Spinal cord (tissue), 10 donors: Measurements from ENCODE around the gene DHRS11. TPM values are rescaled to one million over a fixed set of nuclear protein-coding genes. Genes with fewer than 3 reads are reported as not detected.

ENCODE experiments used
- DNase-seq, 6 donors: peaks; one replicate each; pipeline versions ENCODE4 v3.0.0 to v3.0.0-alpha.2; 2013 to 2015; ENCODE audit warnings: low spot score in 6 of 6, low read depth in 4 of 6
- H3K27ac ChIP-seq: one replicate; pipeline ENCODE4 v1.5.1; 2013; ENCODE audit warnings: low read depth, low read length, control low read depth
- H3K27me3 ChIP-seq: one replicate; pipeline ENCODE4 v1.6.1; 2013; ENCODE audit warnings: low read length; ENCODE audit not compliant: control insufficient read depth, insufficient read depth
- H3K36me3 ChIP-seq: one replicate; pipeline ENCODE4 v1.6.1; 2013; ENCODE audit warnings: low read length; ENCODE audit not compliant: control insufficient read depth, insufficient read depth
- H3K4me1 ChIP-seq: one replicate; pipeline ENCODE4 v1.6.1; 2013; ENCODE audit warnings: low read length; ENCODE audit not compliant: control insufficient read depth, insufficient read depth
- H3K4me3 ChIP-seq: one replicate; pipeline ENCODE4 v1.5.1; 2013; ENCODE audit warnings: low read depth, low read length, control low read depth
- H3K9me3 ChIP-seq: one replicate; pipeline ENCODE4 v1.6.1; 2013; ENCODE audit warnings: low read length; ENCODE audit not compliant: control insufficient read depth, insufficient read depth
- whole genome bisulfite sequencing: methylation state at CpG from one replicate; pipeline ENCODE4 v1.1.5; 2013; ENCODE audit warnings: missing lambda C conversion rate; ENCODE audit not compliant: insufficient coverage; 5-methylcytosine and 5-hydroxymethylcytosine counted together
- polyA plus RNA-seq, 2 donors: library from polyadenylated mRNA; unstranded; fragments of 120-200 nt; gene quantifications; one replicate each; pipeline ENCODE4 v1.2.1, GENCODE V29; 2013; ENCODE audit not compliant: insufficient read length in 2 of 2
- total RNA-seq, 2 donors: library from RNA; depleted of rRNA in 1 of 2; stranded (reverse); fragments of 120-200 nt in 1 of 2; fragments of >200 nt in 1 of 2; gene quantifications; one replicate each; pipeline versions ENCODE4 v1.2.3 to v1.2.4, GENCODE V29; 2013 to 2014
- donor health status: healthy.

DHRS11 gene
- total and polyA plus RNA-seq, 4 donors = 6.0 to 24.5 (median 15.0) TPM

- H3K36me3 ChIP-seq = peaks cover 12% of the 10 kb centered on the region
- H3K27ac ChIP-seq = no peak overlapping the region
- H3K4me1 ChIP-seq = peaks cover 15% of the 10 kb centered on the region
- no peak for DNase-seq
- H3K27me3 ChIP-seq = no peaks in the 10 kb centered on the region
- WGBS = 84% methylated on average over 9 of the region's 9 CpGs
- no peaks in the 10 kb centered on the region for H3K9me3 ChIP-seq
- no peak overlapping the region for H3K4me3 ChIP-seq
These were observed 19.8 kb downstream of the DHRS11 start for GRCh38 chr17:36611345-36612072.

- Histone ChIP-seq H3K36me3 (peaks cover 11% of the 10 kb centered on the region), H3K4me3 (no peak overlapping the region), H3K27ac (no peak overlapping the region), H3K27me3 (no peaks in the 10 kb centered on the region), H3K9me3 (no peaks in the 10 kb centered on the region), H3K4me1 (peaks cover 15% of the 10 kb centered on the region)
- WGBS = 74% methylated on average over 3 of the region's 3 CpGs
- no peak for DNase-seq
These were observed 20.6 kb downstream of the DHRS11 start for GRCh38 chr17:36612323-36612722.

GRCh38 chr17:36613155-36613554 is 21.5 kb downstream of the DHRS11 start:
- DNase-seq = peak in 1 of 6 donors; percentile 57
- 43% methylated on average over 3 of the region's 4 CpGs for WGBS
- H3K9me3 ChIP-seq = no peaks in the 10 kb centered on the region
- peaks cover 5% of the 10 kb centered on the region for H3K36me3 ChIP-seq
- H3K4me3 ChIP-seq = no peak overlapping the region
- H3K4me1 ChIP-seq = peaks cover 15% of the 10 kb centered on the region
- H3K27ac ChIP-seq = no peak overlapping the region
- no peaks in the 10 kb centered on the region for H3K27me3 ChIP-seq

GRCh38 chr17:36614081-36614480 is 22.4 kb downstream of the DHRS11 start:
- Histone ChIP-seq H3K4me1 (peaks cover 8% of the 10 kb centered on the region), H3K4me3 (no peak overlapping the region), H3K27ac (no peak overlapping the region), H3K36me3 (no peaks in the 10 kb centered on the region), H3K9me3 (no peaks in the 10 kb centered on the region), H3K27me3 (no peaks in the 10 kb centered on the region)
- 71% methylated on average over 3 of the region's 7 CpGs for WGBS
- DNase-seq = no peak

- WGBS = 19% methylated on average over 3 of the region's 5 CpGs
- Histone ChIP-seq H3K27me3 (no peaks in the 10 kb centered on the region), H3K4me3 (no peak overlapping the region), H3K36me3 (no peaks in the 10 kb centered on the region), H3K4me1 (peaks cover 6% of the 10 kb centered on the region), H3K27ac (no peak overlapping the region), H3K9me3 (no peaks in the 10 kb centered on the region)
- no peak for DNase-seq
These were observed 23.3 kb downstream of the DHRS11 start for GRCh38 chr17:36614933-36615332.

GRCh38 chr17:36616061-36617029 is 24.7 kb downstream of the DHRS11 start:
- 81% methylated on average over 12 of the region's 16 CpGs for WGBS
- Histone ChIP-seq H3K9me3 (no peaks in the 10 kb centered on the region), H3K27ac (no peak overlapping the region), H3K4me1 (peaks cover 6% of the 10 kb centered on the region), H3K4me3 (no peak overlapping the region), H3K36me3 (no peaks in the 10 kb centered on the region), H3K27me3 (no peaks in the 10 kb centered on the region)
- no peak for DNase-seq

- Histone ChIP-seq H3K36me3 (no peaks in the 10 kb centered on the region), H3K9me3 (no peaks in the 10 kb centered on the region), H3K4me1 (peaks cover 6% of the 10 kb centered on the region), H3K27ac (no peak overlapping the region), H3K4me3 (no peak overlapping the region), H3K27me3 (no peaks in the 10 kb centered on the region)
- 95% methylated on average over 4 of the region's 7 CpGs for WGBS
- no peak for DNase-seq
These were observed 26.1 kb downstream of the DHRS11 start for GRCh38 chr17:36617773-36618172.

GRCh38 chr17:36623281-36623680 is 31.6 kb downstream of the DHRS11 start:
- Histone ChIP-seq H3K36me3 (no peaks in the 10 kb centered on the region), H3K4me3 (no peak overlapping the region), H3K27ac (no peak overlapping the region), H3K9me3 (no peaks in the 10 kb centered on the region), H3K4me1 (peaks cover 12% of the 10 kb centered on the region), H3K27me3 (no peaks in the 10 kb centered on the region)
- DNase-seq = no peak
- 75% methylated on average over 1 of the region's 3 CpGs for WGBS

GRCh38 chr17:36625188-36625587 is 33.5 kb downstream of the DHRS11 start:
- Histone ChIP-seq H3K9me3 (no peaks in the 10 kb centered on the region), H3K4me3 (no peak overlapping the region), H3K27me3 (no peaks in the 10 kb centered on the region), H3K4me1 (peaks cover 27% of the 10 kb centered on the region), H3K36me3 (no peaks in the 10 kb centered on the region), H3K27ac (no peak overlapping the region)
- 85% methylated on average over 5 of the region's 7 CpGs for WGBS
- no peak for DNase-seq
